Mesendoderm (in vitro differentiated cells): ENCODE results near the gene TGFB3.
A peak's percentile ranks its signal among the peaks of the same experiment; 100 is the strongest.

Experiments used
- DNase-seq: peaks from one replicate; pipeline ENCODE4 v3.0.0; 2013
- H2AK5ac ChIP-seq: 2 replicates; pipeline ENCODE4 v1.6.1; 2013; ENCODE audit warnings: low read length, inconsistent platforms
- H2BK120ac ChIP-seq: 2 replicates; pipeline ENCODE4 v1.6.1; 2013; ENCODE audit warnings: low read depth, mild to moderate bottlenecking, low read length, moderate library complexity, mixed read lengths
- H2BK15ac ChIP-seq: replicated peaks from 2 replicates; pipeline ENCODE4 v1.6.1; 2013; ENCODE audit warnings: low read depth, mild to moderate bottlenecking, moderate library complexity
- H2BK5ac ChIP-seq: 2 replicates; pipeline ENCODE4 v1.6.1; 2013; ENCODE audit warnings: low read length, inconsistent platforms
- H3K18ac ChIP-seq: 2 replicates; pipeline ENCODE4 v1.6.1; 2013; ENCODE audit warnings: mild to moderate bottlenecking, low read length, mixed read lengths
- H3K23ac ChIP-seq: one replicate; pipeline ENCODE4 v1.6.1; 2013; ENCODE audit warnings: low read length
- H3K27ac ChIP-seq: 2 replicates; pipeline ENCODE4 v1.5.1; 2013; ENCODE audit warnings: low read depth, mild to moderate bottlenecking, inconsistent platforms, low read length, moderate library complexity
- H3K27me3 ChIP-seq: 2 replicates; pipeline ENCODE4 v1.6.1; 2013; ENCODE audit warnings: low read length, control low read depth, mild to moderate bottlenecking, inconsistent platforms; ENCODE audit not compliant: insufficient read depth, poor library complexity
- H3K36me3 ChIP-seq: 2 replicates; pipeline ENCODE4 v1.6.1; 2013; ENCODE audit warnings: low read length, inconsistent platforms; ENCODE audit not compliant: control insufficient read depth, insufficient read depth
- H3K4ac ChIP-seq: one replicate; pipeline ENCODE4 v1.6.1; 2013; ENCODE audit warnings: low read depth, mild to moderate bottlenecking, low read length, moderate library complexity
- H3K4me1 ChIP-seq: 2 replicates; pipeline ENCODE4 v1.6.1; 2013; ENCODE audit warnings: low read depth, low read length, inconsistent platforms; ENCODE audit not compliant: control insufficient read depth
- H3K4me2 ChIP-seq: 2 replicates; pipeline ENCODE4 v1.6.1; 2013; ENCODE audit warnings: low read length
- H3K4me3 ChIP-seq: 2 replicates; pipeline ENCODE4 v1.5.1; 2013; ENCODE audit warnings: mild to moderate bottlenecking, low read length
- H3K56ac ChIP-seq: one replicate; pipeline ENCODE4 v1.6.1; 2013; ENCODE audit warnings: low read length
- H3K79me1 ChIP-seq: 2 replicates; pipeline ENCODE4 v1.6.1; 2013; ENCODE audit warnings: low read length, inconsistent platforms
- H3K79me2 ChIP-seq: 2 replicates; pipeline ENCODE4 v1.6.1; 2013; ENCODE audit warnings: mild to moderate bottlenecking, low read length; ENCODE audit not compliant: control insufficient read depth, insufficient read depth
- H3K9ac ChIP-seq: 2 replicates; pipeline ENCODE4 v1.6.1; 2013; ENCODE audit warnings: low read length, inconsistent platforms
- H4K5ac ChIP-seq: one replicate; pipeline ENCODE4 v1.6.1; 2013; ENCODE audit warnings: low read length
- H4K8ac ChIP-seq: one replicate; pipeline ENCODE4 v1.6.1; 2013; ENCODE audit warnings: low read depth, mild to moderate bottlenecking, control low read depth, low read length, moderate library complexity
- WGBS: extraction: QIAGEN DNeasy Blood & Tissue Kit; methylation state at CpG from one replicate; pipeline ENCODE4 v1.1.7; 2013; ENCODE audit warnings: low lambda C conversion rate, missing lambda C conversion rate; ENCODE audit not compliant: insufficient coverage; ENCODE audit errors: extremely low coverage; 5-methylcytosine and 5-hydroxymethylcytosine counted together

Gene TGFB3

DNA sequence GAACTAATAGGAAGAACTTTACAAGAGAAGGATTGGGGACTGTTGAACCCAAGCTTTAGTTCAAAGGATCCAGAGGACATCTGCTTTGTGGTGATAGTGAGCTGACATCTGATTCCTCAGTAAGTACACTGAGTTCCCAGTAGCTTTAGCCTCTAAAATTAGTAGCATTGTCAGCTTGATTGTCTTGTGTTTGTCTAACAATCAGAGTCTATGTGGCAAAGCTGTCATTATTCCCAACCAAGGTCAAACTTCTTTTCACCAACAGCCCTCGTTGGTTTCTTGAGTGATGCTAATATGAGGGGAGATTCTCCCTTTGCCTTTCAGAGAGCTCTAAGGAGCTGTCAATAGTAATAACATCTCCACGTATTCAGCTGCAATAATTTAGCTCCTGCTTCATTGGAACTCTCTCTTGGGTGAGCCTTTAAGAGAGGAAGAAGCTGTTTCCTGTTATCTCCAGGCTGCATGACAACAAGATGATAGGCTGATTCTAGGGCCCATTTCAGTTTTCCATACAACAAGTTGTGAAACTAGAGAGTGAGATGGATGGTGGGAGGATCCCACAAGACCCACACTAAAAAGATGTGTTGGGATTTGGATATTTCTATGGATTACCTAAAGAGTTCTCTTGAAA lies 46.7 kb downstream of the TGFB3 start:
- H2BK5ac ChIP-seq = no peak overlapping the region
- H3K27ac ChIP-seq = no peak overlapping the region

DNA sequence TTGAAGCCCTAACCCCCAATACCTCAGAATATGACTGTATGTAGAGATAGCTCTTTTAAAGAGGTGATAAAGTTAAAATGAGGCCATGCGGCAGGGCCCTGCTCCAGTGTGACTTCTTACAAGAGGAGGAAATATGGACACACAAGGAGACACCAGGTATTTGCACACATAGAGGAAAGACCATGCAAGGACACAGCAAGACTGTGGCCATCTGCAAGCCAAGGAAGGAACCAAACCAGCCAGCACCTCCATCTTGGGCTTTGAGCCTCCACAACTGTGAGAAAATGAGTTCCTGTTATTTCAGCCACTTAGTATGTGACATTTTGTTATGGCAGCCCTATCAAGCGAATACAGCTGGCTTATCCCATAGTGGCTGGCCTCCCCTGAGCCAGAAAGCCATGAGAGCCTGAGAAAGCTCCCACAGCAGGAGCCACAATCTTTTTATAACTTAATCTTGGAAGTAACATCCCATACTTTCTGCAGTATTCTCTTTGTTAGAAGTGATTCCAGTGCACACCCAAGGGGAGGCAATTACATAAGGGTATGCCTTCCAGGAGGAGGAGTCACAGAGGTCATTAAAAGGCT lies 48.0 kb downstream of the TGFB3 start:
- Histone ChIP-seq H3K4me2 (no peak overlapping the region), H3K36me3 (no peaks in the 10 kb centered on the region)

More for the DNA sequence above, 46.7 kb downstream of the TGFB3 start:
- Histone ChIP-seq H3K79me1 (no peaks in the 10 kb centered on the region), H3K4me3 (no peak overlapping the region), H3K27me3 (no peaks in the 10 kb centered on the region), H3K36me3 (no peaks in the 10 kb centered on the region), H3K4ac (no peak overlapping the region), H2BK15ac (no peak overlapping the region), H3K79me2 (no peaks in the 10 kb centered on the region), H4K8ac (no peak overlapping the region), H3K4me1 (no peaks in the 10 kb centered on the region), H3K56ac (no peak overlapping the region), H3K18ac (no peak overlapping the region), H3K4me2 (no peak overlapping the region), H4K5ac (no peak overlapping the region), H2AK5ac (no peak overlapping the region), H3K23ac (no peak overlapping the region), H3K9ac (no peak overlapping the region), H2BK120ac (no peak overlapping the region)
- DNase-seq = no peak
- no CpG with 5 or more reads among the region's 2 CpGs for WGBS

DNA sequence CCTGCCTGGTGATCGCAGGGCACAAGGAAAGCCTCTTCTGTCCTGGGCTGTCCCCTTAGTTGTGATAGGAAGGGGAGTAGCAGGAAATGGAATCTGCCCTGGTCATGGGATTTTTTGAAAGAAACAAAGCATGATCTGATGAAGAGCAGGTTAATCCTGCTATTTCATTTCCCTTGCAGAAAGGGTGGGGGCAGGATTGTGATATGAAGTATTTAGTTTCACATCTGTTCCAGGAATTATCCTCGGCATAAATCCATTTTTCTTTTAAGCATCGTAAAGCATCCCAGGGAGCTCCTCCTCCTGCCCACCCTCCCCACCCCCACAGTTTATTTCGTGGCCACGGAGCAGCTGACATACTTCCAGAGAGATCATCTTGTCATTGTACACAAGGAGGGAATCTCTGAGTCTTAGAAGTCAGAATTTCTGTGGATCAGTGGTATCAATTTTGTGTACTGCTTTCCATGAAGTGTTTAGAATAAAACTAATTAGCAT lies 53.1 kb downstream of the TGFB3 start:
- H3K56ac ChIP-seq = no peak overlapping the region
- no peaks in the 10 kb centered on the region for H3K27me3 ChIP-seq
- no peak overlapping the region for H2BK15ac ChIP-seq
- H3K27ac ChIP-seq = no peak overlapping the region
- no peak overlapping the region for H4K8ac ChIP-seq
- H3K9ac ChIP-seq = no peak overlapping the region
- H4K5ac ChIP-seq = no peak overlapping the region
- H3K4me1 ChIP-seq = no peaks in the 10 kb centered on the region
- H3K4me2 ChIP-seq = no peak overlapping the region
- H2AK5ac ChIP-seq = no peak overlapping the region
- DNase-seq = no peak
- no peak overlapping the region for H3K4me3 ChIP-seq
- H3K4ac ChIP-seq = no peak overlapping the region
- H2BK120ac ChIP-seq = no peak overlapping the region
- H3K18ac ChIP-seq = no peak overlapping the region
- WGBS = no CpG with 5 or more reads among the region's 5 CpGs
- no peaks in the 10 kb centered on the region for H3K79me1 ChIP-seq
- no peaks in the 10 kb centered on the region for H3K36me3 ChIP-seq
- no peaks in the 10 kb centered on the region for H3K79me2 ChIP-seq
- no peak overlapping the region for H3K23ac ChIP-seq
- H2BK5ac ChIP-seq = no peak overlapping the region

More for the DNA sequence above, 48.0 kb downstream of the TGFB3 start:
- no peak overlapping the region for H2BK120ac ChIP-seq
- H3K9ac ChIP-seq = no peak overlapping the region
- H3K18ac ChIP-seq = no peak overlapping the region
- no peak overlapping the region for H3K23ac ChIP-seq
- H3K4me3 ChIP-seq = no peak overlapping the region
- no peak overlapping the region for H3K4ac ChIP-seq
- H3K56ac ChIP-seq = no peak overlapping the region
- no peak overlapping the region for H4K5ac ChIP-seq
- H3K27me3 ChIP-seq = no peaks in the 10 kb centered on the region
- no peak overlapping the region for H2BK15ac ChIP-seq
- no CpG with 5 or more reads among the region's 2 CpGs for WGBS
- H3K79me2 ChIP-seq = no peaks in the 10 kb centered on the region
- H3K27ac ChIP-seq = no peak overlapping the region
- no peak overlapping the region for H2BK5ac ChIP-seq
- no peaks in the 10 kb centered on the region for H3K4me1 ChIP-seq
- no peak overlapping the region for H2AK5ac ChIP-seq
- no peak overlapping the region for H4K8ac ChIP-seq
- no peaks in the 10 kb centered on the region for H3K79me1 ChIP-seq
- DNase-seq = no peak

DNA sequence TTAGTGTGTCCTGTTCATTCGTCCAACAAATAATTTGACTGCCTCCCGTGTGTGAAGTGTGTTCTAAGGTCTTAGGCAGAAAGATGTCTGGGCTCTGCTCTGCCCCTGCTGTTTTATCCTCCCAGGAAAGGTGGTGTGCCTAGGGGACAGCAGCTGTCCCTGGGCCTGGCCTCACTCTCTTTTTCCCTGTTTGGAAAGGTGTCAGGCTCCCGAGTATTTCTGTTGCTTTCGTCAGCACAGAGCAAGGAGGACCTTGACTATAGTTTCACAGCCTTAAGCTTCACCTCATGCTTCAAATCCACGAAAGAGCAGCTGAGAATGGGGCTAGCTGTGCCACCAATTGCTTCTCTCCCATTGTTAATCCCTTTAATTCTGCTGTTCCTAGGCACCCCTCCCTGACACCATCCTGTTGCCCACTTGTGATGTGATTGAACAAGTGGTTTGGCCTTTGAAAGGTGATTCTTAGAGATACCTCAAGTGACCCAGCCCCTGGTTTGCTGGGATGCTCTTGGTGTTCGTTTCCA lies 54.2 kb downstream of the TGFB3 start:
- no peak overlapping the region for H2BK120ac ChIP-seq
- no peaks in the 10 kb centered on the region for H3K27me3 ChIP-seq
- H2AK5ac ChIP-seq = no peak overlapping the region
- H3K27ac ChIP-seq = no peak overlapping the region
- H3K4me3 ChIP-seq = no peak overlapping the region
- no peak overlapping the region for H3K23ac ChIP-seq
- no peak overlapping the region for H2BK5ac ChIP-seq
- peak; percentile 12 for DNase-seq
- no peaks in the 10 kb centered on the region for H3K79me1 ChIP-seq
- no CpG with 5 or more reads among the region's 6 CpGs for WGBS
- no peaks in the 10 kb centered on the region for H3K36me3 ChIP-seq
- no peak overlapping the region for H3K4ac ChIP-seq
- no peak overlapping the region for H3K18ac ChIP-seq
- no peaks in the 10 kb centered on the region for H3K79me2 ChIP-seq
- H4K8ac ChIP-seq = no peak overlapping the region
- no peak overlapping the region for H3K4me2 ChIP-seq
- no peak overlapping the region for H2BK15ac ChIP-seq
- H3K9ac ChIP-seq = no peak overlapping the region
- H3K4me1 ChIP-seq = no peaks in the 10 kb centered on the region
- no peak overlapping the region for H4K5ac ChIP-seq
- no peak overlapping the region for H3K56ac ChIP-seq

DNA sequence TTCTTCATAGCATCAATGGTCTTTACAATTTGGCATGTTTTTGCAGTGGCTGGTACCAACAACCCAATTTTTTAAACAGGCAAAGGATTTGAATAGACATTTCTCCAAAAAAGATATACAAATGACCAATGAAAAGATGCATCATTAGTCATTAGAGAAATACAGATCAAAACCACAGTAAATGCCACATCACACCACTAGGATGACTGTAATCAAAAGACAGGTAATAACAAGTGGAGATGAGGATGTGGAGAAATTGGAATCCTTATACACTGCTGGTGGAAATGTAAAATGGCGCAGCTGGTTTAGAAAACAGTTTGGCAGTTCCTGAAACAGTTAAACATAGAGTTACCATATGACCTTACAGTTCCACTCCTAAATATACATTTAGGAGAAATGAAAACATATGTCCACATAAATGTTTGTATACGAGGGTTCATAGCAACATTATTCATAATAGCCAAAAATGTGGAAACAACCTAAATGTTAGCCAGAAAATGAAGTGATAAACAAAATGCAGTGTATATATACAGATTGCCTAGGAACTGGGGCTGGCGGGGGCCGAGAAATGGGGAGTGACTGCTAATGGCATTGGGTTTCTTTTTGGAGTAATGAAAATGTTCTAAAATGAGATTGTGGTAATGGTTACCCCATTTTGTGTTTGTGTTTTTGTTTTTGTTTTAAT lies 55.2 kb downstream of the TGFB3 start:
- no peak overlapping the region for H2BK120ac ChIP-seq
- H2AK5ac ChIP-seq = no peak overlapping the region
- no CpG with 5 or more reads among the region's 4 CpGs for WGBS
- H4K8ac ChIP-seq = no peak overlapping the region
- H3K4me2 ChIP-seq = no peak overlapping the region
- no peak overlapping the region for H3K9ac ChIP-seq
- no peaks in the 10 kb centered on the region for H3K27me3 ChIP-seq
- no peak overlapping the region for H3K27ac ChIP-seq
- no peak overlapping the region for H3K4ac ChIP-seq
- no peaks in the 10 kb centered on the region for H3K4me1 ChIP-seq
- no peak for DNase-seq
- no peaks in the 10 kb centered on the region for H3K79me2 ChIP-seq
- H3K18ac ChIP-seq = no peak overlapping the region
- no peaks in the 10 kb centered on the region for H3K79me1 ChIP-seq
- no peaks in the 10 kb centered on the region for H3K36me3 ChIP-seq
- H2BK15ac ChIP-seq = no peak overlapping the region
- no peak overlapping the region for H3K4me3 ChIP-seq
- no peak overlapping the region for H2BK5ac ChIP-seq
- no peak overlapping the region for H4K5ac ChIP-seq
- no peak overlapping the region for H3K23ac ChIP-seq
- H3K56ac ChIP-seq = no peak overlapping the region
